Type B pancreatic cell (in vitro differentiated cells): ENCODE results near the gene KMT2C. TPM values are rescaled to one million over a fixed set of nuclear protein-coding genes. Genes with fewer than 3 reads are reported as not detected.
A peak's percentile ranks its signal among the peaks of the same experiment; 100 is the strongest.
"Not testable (repeated sequence)": the region's sequence is repeated elsewhere in the genome, so short reads cannot be mapped to it uniquely, and the experiment has no call there.

ENCODE experiments used
- DNase-seq: peaks from one replicate; pipeline ENCODE4 v3.0.0; 2021; ENCODE audit warnings: mixed read lengths; ENCODE audit not compliant: unreplicated experiment; ENCODE audit errors: extremely low spot score
- H3K27ac Mint-ChIP-seq: 2 replicates; pipeline ENCODE4 v1.8.0; 2021; ENCODE audit warnings: mild to moderate bottlenecking, mixed read lengths
- H3K27me3 Mint-ChIP-seq: 2 replicates; pipeline ENCODE4 v1.8.0; 2021; ENCODE audit warnings: mixed read lengths
- H3K36me3 Mint-ChIP-seq: 2 replicates; pipeline ENCODE4 v1.8.0; 2021; ENCODE audit warnings: mixed read lengths
- H3K4me1 Mint-ChIP-seq: one replicate; pipeline ENCODE4 v1.8.0; 2021; ENCODE audit warnings: mixed read lengths; ENCODE audit not compliant: unreplicated experiment
- H3K4me3 Mint-ChIP-seq: 2 replicates; pipeline ENCODE4 v1.8.0; 2021; ENCODE audit warnings: mild to moderate bottlenecking, mixed read lengths
- H3K9me3 Mint-ChIP-seq: 2 replicates; pipeline ENCODE4 v1.8.0; 2021; ENCODE audit warnings: mixed read lengths
- total RNA-seq: library from RNA; stranded (reverse); gene quantifications from 2 replicates; pipeline ENCODE4 v1.2.1, GENCODE V29; 2021; ENCODE audit warnings: low replicate concordance
- TF ChIP-seq, protein P1 (sequence below): fragments of 200-600 bp; sonication (generic); conservative IDR thresholded peaks from 2 replicates; pipeline ENCODE4 v1.5.0; 2021; ENCODE audit warnings: antibody characterized with exemption, mild to moderate bottlenecking

KMT2C gene
- total RNA-seq, 1 donor from 2014 or later, result 60.3 TPM

DNA sequence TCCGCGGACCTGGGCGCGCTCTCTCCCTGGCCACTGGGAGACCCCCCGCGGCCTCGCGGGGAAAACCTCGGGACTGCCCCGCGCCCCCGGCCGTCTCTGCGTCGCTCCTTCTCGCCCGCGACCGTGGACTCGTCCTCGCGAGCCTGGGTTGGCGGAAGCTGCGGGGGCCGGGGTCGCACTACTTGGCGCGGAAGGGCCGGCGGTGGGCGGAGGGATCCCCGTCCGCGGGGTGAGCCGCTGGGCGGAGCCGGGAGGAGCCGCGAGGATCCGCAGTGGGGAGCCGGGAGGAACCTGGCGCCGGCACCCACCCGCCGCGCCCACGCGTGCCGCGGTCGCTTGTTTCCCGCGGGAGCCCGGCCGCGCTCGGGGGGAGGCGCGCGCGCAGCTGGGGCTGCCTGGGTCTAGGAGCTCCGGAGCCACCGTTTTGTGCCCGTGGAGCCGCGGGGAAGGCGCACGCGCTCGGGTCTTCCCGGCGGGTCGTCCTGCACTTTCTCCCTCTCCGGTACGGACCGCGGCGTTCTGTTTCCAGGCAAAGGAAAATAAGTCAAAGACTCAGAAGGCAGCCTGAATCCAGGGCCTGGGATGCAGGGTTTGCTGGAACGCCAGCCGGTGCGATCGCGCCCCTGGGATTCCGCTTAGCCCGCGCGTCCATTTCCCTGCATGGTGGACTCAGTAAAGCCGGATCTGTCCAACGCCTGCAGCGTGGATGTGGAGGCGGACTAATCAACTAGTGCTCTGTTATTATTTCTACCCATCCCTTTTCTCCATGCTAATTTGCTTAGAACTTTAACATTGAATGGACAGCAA, 28.7 kb upstream of the KMT2C start:
- Mint-ChIP-seq H3K9me3 (no peaks in the 10 kb centered on the region), H3K4me3 (peak overlapping the region; percentile 94), H3K27ac (peak overlapping the region; percentile 92), H3K4me1 (peaks cover 20% of the 10 kb centered on the region), H3K36me3 (no peaks in the 10 kb centered on the region), H3K27me3 (no peaks in the 10 kb centered on the region)
- DNase-seq, result peak; percentile 88
- TF ChIP-seq, protein P1, sequence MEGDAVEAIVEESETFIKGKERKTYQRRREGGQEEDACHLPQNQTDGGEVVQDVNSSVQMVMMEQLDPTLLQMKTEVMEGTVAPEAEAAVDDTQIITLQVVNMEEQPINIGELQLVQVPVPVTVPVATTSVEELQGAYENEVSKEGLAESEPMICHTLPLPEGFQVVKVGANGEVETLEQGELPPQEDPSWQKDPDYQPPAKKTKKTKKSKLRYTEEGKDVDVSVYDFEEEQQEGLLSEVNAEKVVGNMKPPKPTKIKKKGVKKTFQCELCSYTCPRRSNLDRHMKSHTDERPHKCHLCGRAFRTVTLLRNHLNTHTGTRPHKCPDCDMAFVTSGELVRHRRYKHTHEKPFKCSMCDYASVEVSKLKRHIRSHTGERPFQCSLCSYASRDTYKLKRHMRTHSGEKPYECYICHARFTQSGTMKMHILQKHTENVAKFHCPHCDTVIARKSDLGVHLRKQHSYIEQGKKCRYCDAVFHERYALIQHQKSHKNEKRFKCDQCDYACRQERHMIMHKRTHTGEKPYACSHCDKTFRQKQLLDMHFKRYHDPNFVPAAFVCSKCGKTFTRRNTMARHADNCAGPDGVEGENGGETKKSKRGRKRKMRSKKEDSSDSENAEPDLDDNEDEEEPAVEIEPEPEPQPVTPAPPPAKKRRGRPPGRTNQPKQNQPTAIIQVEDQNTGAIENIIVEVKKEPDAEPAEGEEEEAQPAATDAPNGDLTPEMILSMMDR, result no peak

DNA sequence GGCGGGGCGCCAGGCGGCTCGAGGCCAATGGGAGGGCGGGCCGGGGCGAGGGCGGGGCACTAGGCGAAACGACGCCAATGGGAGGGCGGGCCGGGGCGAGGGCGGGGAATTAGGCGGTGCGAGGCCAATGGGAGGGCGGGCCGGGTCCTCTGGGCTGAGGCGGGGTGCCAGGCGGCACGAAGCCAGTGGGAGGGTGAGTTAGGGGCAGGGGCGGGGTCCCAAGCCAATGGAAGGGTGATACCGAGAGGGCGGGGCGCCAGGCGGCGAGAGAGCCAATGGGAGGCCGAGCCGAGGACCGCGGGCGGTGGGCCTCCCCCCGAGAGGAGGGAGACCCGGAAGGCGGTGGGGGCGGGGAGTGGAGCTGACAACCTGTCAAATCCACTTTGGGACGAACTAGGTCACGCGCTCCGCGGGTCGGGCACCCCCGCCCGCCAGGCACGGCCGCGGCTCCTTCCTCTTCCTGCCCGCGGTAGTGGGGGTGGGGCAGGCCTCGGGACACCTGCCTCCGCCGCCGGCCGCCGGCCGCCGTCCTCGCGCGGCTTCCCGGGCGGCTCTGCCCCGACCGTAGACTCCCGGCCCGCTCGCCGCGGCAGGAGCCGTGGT, 28.0 kb upstream of the KMT2C start:
- H3K27ac Mint-ChIP-seq, result peak overlapping the region; percentile 90
- no peaks in the 10 kb centered on the region for H3K9me3 Mint-ChIP-seq
- H3K4me3 Mint-ChIP-seq, result peak overlapping the region; percentile 96
- H3K36me3 Mint-ChIP-seq, result no peaks in the 10 kb centered on the region
- peaks cover 24% of the 10 kb centered on the region for H3K4me1 Mint-ChIP-seq
- H3K27me3 Mint-ChIP-seq, result no peaks in the 10 kb centered on the region
- TF ChIP-seq, protein P1, result no peak
- DNase-seq, result peak; percentile 100

GRCh38 chr7:152462995-152463708, 27.3 kb upstream of the KMT2C start:
- TF ChIP-seq, protein P1, result no peak
- Mint-ChIP-seq H3K4me1 (peaks cover 24% of the 10 kb centered on the region), H3K9me3 (no peaks in the 10 kb centered on the region)

DNA sequence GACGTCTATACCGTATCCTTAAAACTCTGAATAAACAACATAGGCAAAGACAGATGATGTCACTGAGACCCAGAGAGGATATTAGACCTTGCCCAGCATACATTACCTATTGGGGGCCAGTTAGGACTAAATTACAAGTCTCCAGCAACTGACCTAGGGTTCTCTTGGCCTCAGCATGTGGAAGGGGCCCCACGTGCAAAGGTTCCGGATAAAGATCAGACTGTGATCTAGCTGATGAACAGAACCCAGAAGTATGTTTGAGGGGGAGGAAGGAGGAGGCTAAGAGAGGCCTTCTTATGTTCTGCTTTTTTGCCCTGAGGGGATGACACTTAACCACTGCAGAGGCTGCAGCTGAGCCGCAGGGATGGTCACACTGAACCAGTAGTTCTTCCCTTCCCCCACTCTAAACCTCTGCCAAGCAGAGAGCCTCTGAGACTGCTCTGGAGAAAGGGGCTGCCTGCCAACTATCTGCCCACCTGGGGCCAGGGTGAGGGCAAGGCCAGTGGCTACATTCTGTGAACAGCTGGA, 24.0 kb upstream of the KMT2C start:
- TF ChIP-seq, protein P1, result no peak
- H3K27me3 Mint-ChIP-seq, result no peaks in the 10 kb centered on the region
- DNase-seq, result no peak
- no peak overlapping the region for H3K27ac Mint-ChIP-seq
- no peaks in the 10 kb centered on the region for H3K9me3 Mint-ChIP-seq
- no peaks in the 10 kb centered on the region for H3K36me3 Mint-ChIP-seq
- peak overlapping the region; percentile 56 for H3K4me3 Mint-ChIP-seq
- peaks cover 20% of the 10 kb centered on the region for H3K4me1 Mint-ChIP-seq

More at GRCh38 chr7:152462995-152463708, 27.3 kb upstream of the KMT2C start:
- Mint-ChIP-seq H3K27me3 (no peaks in the 10 kb centered on the region), H3K27ac (peak overlapping the region; percentile 90), H3K36me3 (no peaks in the 10 kb centered on the region), H3K4me3 (peak overlapping the region; percentile 96)
- no peak for DNase-seq

DNA sequence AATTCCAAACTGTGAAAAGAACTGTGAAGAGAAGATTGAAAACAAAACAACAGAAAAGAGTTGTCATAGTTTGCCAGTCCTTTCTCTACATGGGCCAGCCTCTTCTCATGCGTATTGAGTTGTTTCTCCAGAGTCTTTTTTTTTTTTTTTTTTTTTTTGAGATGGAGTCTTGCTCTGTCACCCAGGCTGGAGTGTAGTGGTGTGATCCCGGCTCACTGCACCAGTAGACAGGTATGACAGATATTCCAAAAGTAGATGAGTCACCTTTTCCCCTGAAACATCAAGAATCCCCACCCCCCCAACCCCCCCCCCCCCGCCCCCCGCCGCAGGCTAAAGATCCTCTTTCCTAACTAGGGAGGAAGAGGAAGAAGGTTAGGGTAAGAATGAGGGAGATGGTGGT, 15.6 kb upstream of the KMT2C start:
- DNase-seq, result no peak
- no peaks in the 10 kb centered on the region for H3K36me3 Mint-ChIP-seq
- peaks cover 5% of the 10 kb centered on the region for H3K4me1 Mint-ChIP-seq
- H3K27ac Mint-ChIP-seq, result no peak overlapping the region
- no peak overlapping the region for H3K4me3 Mint-ChIP-seq
- TF ChIP-seq, protein P1, result no peak
- H3K9me3 Mint-ChIP-seq, result no peaks in the 10 kb centered on the region
- no peaks in the 10 kb centered on the region for H3K27me3 Mint-ChIP-seq

DNA sequence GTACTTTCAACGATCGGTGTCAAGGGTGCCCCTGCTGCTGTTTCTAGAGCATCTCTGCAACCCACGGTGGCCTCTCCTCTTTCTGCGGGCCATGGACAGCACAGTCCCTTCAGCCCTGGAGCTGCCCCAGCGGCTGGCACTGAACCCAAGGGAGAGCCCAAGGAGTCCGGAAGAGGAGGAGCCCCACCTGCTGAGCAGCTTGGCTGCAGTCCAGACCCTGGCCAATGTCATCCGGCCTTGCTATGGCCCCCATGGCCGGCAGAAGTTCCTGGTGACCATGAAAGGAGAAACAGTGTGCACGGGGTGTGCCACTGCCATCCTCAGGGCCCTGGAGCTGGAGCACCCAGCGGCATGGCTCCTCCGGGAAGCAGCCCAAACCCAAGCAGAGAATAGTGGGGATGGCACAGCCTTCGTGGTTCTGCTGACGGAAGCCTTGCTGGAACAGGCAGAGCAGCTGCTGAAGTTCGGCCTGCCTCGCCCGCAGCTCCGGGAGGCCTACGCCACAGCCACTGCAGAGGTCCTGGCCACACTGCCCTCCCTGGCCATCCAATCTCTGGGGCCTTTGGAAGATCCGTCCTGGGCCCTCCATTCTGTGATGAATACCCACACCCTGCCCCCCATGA, 9.7 kb upstream of the KMT2C start:
- not testable (repeated sequence) for H3K9me3 Mint-ChIP-seq, H3K4me1 Mint-ChIP-seq, H3K27ac Mint-ChIP-seq, H3K36me3 Mint-ChIP-seq, H3K27me3 Mint-ChIP-seq, H3K4me3 Mint-ChIP-seq, DNase-seq
